Sigmoid colon (tissue), 7 donors: ENCODE results near the gene OPN3. TPM values are rescaled to one million over a fixed set of nuclear protein-coding genes. Genes with fewer than 3 reads are reported as not detected.

Source experiments
- DNase-seq: peaks from one replicate; pipeline ENCODE4 v3.0.0-alpha.2; 2019
- H3K27ac ChIP-seq, 4 donors: fragments of 200-600 bp; sonication (generic); one replicate each; pipeline ENCODE4 v1.5.1; 2016 to 2019; ENCODE audit warnings: mild to moderate bottlenecking in 1 of 4
- H3K27me3 ChIP-seq, 3 donors: fragments of 200-600 bp; sonication (generic); one replicate each; pipeline ENCODE4 v1.5.1; 2019; ENCODE audit warnings: mild to moderate bottlenecking in 1 of 3
- H3K36me3 ChIP-seq, 4 donors: fragments of 200-600 bp; sonication (generic); one replicate each; pipeline ENCODE4 v1.5.1; 2016 to 2019
- H3K4me1 ChIP-seq, 4 donors: fragments of 200-600 bp; sonication (generic); one replicate each; pipeline ENCODE4 v1.5.1; 2017 to 2019
- H3K4me3 ChIP-seq, 4 donors: fragments of 200-600 bp; sonication (generic); one replicate each; pipeline ENCODE4 v1.5.1; 2017 to 2019; ENCODE audit warnings: mild to moderate bottlenecking in 2 of 4, moderate library complexity in 1 of 4
- H3K9me3 ChIP-seq, 4 donors: fragments of 200-600 bp in 3 of 4; sonication (generic) in 3 of 4; one replicate each; pipeline versions ENCODE4 v1.5.1 to v1.6.1; 2013 to 2019
- EP300 ChIP-seq, 4 donors: sonication (generic); formaldehyde crosslinking; IDR thresholded peaks; one replicate each; pipeline ENCODE4 v1.6.1; 2017; ENCODE audit warnings: antibody characterized with exemption in 4 of 4
- POLR2A ChIP-seq, 2 donors: fragments of 450-650 bp; IDR thresholded peaks; one replicate each; pipeline ENCODE4 v1.6.1; 2016; ENCODE audit warnings: antibody characterized with exemption in 2 of 2, mild to moderate bottlenecking in 2 of 2, moderate library complexity in 2 of 2
- POLR2AphosphoS5 ChIP-seq, 4 donors: sonication (generic); formaldehyde crosslinking; IDR thresholded peaks; one replicate each; pipeline ENCODE4 v1.6.1; 2017; ENCODE audit warnings: antibody characterized with exemption in 4 of 4
- WGBS, 2 donors: extraction: QIAGEN DNeasy Blood & Tissue Kit; methylation state at CpG; one replicate each; pipeline ENCODE4 v1.1.7; 2013; 5-methylcytosine and 5-hydroxymethylcytosine counted together
- intact Hi-C: fragments of 100-400 bp; cut with DNase I; formaldehyde crosslinking; loops from one replicate; pipeline ENCODE4 v1.15.1; 2023
- polyA plus RNA-seq, 3 donors: library from polyadenylated mRNA; stranded (reverse); fragments of 200-250 nt; gene quantifications; one replicate each; pipeline ENCODE4 v1.2.3, GENCODE V29; 2013
- total RNA-seq, 4 donors: library from RNA; depleted of rRNA; stranded (reverse); fragments of >200 nt; gene quantifications; one replicate each; pipeline ENCODE4 v1.1.0, GENCODE V29; 2016
- TF ChIP-seq, protein P1 (sequence below), 4 experiments: fragments of 450-650 bp in 3 of 4; fragments of 200-600 bp in 1 of 4; IDR thresholded peaks; one replicate each; pipeline ENCODE4 v1.5.1; 2016 to 2019; ENCODE audit warnings: antibody characterized with exemption in 4 of 4, mild to moderate bottlenecking in 3 of 4, moderate library complexity in 2 of 4
- donor health status: healthy with polysubstance abuse.
- donor health status: Bipolar disorder and iron deficiency.
- donor health status: healthy.

Gene OPN3
- total and polyA plus RNA-seq, 7 donors = 2.5 to 58.9 (median 12.8) TPM

- intact Hi-C loops = no loop called here
- DNase-seq = no peak
- Histone ChIP-seq H3K4me3 (no peak overlapping the region), H3K4me1 (no peaks in the 10 kb centered on the region), H3K9me3 (no peaks in the 10 kb centered on the region), H3K27me3 (no peaks in the 10 kb centered on the region), H3K36me3 (no peaks in the 10 kb centered on the region), H3K27ac (no peak overlapping the region)
- 39 to 63% methylated on average over 4 of the region's 4 CpGs for WGBS, 2 donors
- TF ChIP-seq POLR2A (IDR thresholded peaks at IDR 0.05) = no peak
- no peak for TF ChIP-seq EP300 (IDR thresholded peaks at IDR 0.05)
- TF ChIP-seq, protein P1, sequence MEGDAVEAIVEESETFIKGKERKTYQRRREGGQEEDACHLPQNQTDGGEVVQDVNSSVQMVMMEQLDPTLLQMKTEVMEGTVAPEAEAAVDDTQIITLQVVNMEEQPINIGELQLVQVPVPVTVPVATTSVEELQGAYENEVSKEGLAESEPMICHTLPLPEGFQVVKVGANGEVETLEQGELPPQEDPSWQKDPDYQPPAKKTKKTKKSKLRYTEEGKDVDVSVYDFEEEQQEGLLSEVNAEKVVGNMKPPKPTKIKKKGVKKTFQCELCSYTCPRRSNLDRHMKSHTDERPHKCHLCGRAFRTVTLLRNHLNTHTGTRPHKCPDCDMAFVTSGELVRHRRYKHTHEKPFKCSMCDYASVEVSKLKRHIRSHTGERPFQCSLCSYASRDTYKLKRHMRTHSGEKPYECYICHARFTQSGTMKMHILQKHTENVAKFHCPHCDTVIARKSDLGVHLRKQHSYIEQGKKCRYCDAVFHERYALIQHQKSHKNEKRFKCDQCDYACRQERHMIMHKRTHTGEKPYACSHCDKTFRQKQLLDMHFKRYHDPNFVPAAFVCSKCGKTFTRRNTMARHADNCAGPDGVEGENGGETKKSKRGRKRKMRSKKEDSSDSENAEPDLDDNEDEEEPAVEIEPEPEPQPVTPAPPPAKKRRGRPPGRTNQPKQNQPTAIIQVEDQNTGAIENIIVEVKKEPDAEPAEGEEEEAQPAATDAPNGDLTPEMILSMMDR (IDR thresholded peaks at IDR 0.05) = no peak
- TF ChIP-seq POLR2AphosphoS5 (IDR thresholded peaks at IDR 0.05) = no peak
These were observed 49.5 kb downstream of the OPN3 start for GRCh38 chr1:241590719-241591118.

DNA sequence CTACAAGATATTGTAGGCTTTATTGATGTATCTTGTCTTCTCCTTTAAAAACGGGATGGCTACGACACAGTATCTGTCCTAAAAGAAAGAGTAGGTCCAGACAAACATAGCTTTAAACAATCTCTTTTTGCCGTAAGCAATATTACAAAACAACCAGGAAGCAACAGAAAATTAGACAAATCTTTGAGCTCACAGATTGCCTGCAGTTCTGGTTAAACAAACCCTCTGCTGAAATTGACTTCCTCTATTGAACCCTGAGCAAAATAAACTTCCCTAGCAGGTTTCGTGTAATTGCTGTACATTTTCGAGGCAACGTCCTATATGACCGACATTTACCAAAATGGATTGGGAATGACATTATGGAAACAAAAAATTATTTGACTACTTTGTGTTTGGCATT lies 50.6 kb downstream of the OPN3 start:
- 74 to 86% methylated on average over 7 of the region's 7 CpGs for WGBS, 2 donors
- no peak for TF ChIP-seq POLR2AphosphoS5 (IDR thresholded peaks at IDR 0.05)
- no peak for TF ChIP-seq EP300 (IDR thresholded peaks at IDR 0.05)
- no peak for TF ChIP-seq POLR2A (IDR thresholded peaks at IDR 0.05)
- TF ChIP-seq, protein P1 (IDR thresholded peaks at IDR 0.05) = no peak
- Histone ChIP-seq H3K27me3 (no peaks in the 10 kb centered on the region), H3K4me1 (no peaks in the 10 kb centered on the region), H3K27ac (no peak overlapping the region), H3K4me3 (no peak overlapping the region), H3K9me3 (no peaks in the 10 kb centered on the region), H3K36me3 (no peaks in the 10 kb centered on the region)
- DNase-seq = no peak
- intact Hi-C loops = no loop called here

DNA sequence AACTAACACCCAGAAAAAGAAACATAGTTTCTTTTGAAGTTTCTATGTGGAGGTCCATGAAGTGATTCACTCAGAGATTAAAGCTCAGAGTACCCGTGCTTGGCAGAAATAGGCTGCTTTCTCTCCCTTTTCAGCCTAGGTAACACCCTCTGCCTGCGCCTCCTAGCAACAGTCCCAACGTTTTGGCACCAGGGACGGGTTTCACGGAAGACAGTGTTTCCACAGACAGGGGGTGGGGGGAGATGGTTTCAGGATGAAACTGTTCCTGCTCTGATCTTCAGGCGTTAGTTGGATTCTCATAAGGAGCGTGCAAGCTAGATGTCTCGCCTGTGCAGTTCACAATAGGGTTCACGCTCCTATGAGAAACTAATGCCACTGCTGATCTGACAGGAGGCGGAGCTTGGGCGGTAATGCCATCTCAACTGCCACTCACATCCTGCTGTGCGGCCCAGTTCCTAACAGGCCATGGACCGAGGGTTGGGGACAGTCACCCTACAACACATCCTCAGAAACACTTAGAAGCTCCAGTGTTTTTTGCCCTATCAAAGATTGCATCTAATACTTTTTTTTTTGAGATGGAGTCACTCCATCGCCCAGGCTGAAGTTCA lies 53.2 kb downstream of the OPN3 start:
- H3K4me3 ChIP-seq = no peak overlapping the region
- TF ChIP-seq POLR2A (IDR thresholded peaks at IDR 0.05) = no peak
- TF ChIP-seq, protein P1 (IDR thresholded peaks at IDR 0.05) = no peak
- TF ChIP-seq POLR2AphosphoS5 (IDR thresholded peaks at IDR 0.05) = no peak
- TF ChIP-seq EP300 (IDR thresholded peaks at IDR 0.05) = no peak
- no peaks in the 10 kb centered on the region for H3K9me3 ChIP-seq
- H3K36me3 ChIP-seq = no peaks in the 10 kb centered on the region
- no peak overlapping the region for H3K27ac ChIP-seq
- no peaks in the 10 kb centered on the region for H3K4me1 ChIP-seq
- intact Hi-C loops = no loop called here
- 92 to 93% methylated on average over 14 of the region's 14 CpGs for WGBS, 2 donors
- no peak for DNase-seq
- H3K27me3 ChIP-seq = no peaks in the 10 kb centered on the region

DNA sequence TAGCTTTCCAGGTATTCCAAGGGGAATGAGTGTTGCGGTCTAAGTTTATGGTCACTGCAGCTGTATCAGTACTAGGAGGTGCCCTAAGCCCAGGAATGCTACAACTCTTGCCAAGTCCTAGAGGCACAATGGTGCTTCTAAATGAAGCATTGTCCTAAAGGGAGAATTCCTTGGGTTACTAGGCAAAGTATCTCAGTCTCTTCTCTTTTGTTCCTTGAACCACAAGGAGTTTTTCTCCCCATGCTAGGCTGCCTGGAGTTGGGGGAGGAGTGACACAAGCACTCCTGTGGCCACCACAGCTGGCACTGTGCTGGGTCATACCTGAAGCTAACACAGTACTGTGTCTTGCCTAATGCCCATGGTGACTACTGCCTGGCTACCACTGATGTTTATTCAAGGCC lies 57.2 kb downstream of the OPN3 start:
- Histone ChIP-seq H3K4me1 (no peaks in the 10 kb centered on the region), H3K27ac (no peak overlapping the region), H3K27me3 (no peaks in the 10 kb centered on the region), H3K4me3 (no peak overlapping the region), H3K36me3 (no peaks in the 10 kb centered on the region), H3K9me3 (no peaks in the 10 kb centered on the region)
- no peak for DNase-seq
- intact Hi-C loops = no loop called here
- TF ChIP-seq POLR2AphosphoS5 (IDR thresholded peaks at IDR 0.05) (no peak), EP300 (IDR thresholded peaks at IDR 0.05) (no peak), POLR2A (IDR thresholded peaks at IDR 0.05) (no peak)
- TF ChIP-seq, protein P1 (IDR thresholded peaks at IDR 0.05) = no peak
- 97 to 100% methylated on average over 1 of the region's 1 CpG for WGBS, 2 donors

DNA sequence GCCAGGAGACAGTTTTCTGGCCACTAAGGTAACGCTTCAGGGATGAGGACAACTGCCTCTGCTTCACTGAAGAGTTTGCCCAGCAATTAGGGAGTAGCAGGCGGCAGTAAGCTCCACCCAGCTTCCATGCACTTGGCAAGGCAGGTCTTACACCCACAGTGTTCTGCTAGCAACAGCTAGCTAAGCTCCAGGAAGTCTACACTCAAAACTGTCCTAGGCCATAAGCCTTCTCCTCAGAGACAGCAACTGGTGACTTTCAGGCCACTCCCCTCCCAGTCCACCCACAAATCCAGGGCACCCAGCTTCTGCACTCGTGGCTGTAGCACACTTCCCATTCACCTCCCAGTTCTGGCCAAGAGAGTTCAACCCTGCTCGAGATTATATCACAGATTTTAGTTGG lies 60.7 kb downstream of the OPN3 start:
- Histone ChIP-seq H3K4me3 (no peak overlapping the region), H3K27me3 (no peaks in the 10 kb centered on the region), H3K27ac (no peak overlapping the region), H3K36me3 (no peaks in the 10 kb centered on the region), H3K4me1 (no peaks in the 10 kb centered on the region), H3K9me3 (peaks cover 0 to 3% (median 0%) of the 10 kb centered on the region in 4 donors)
- WGBS, 2 donors = 62 to 74% methylated on average over 4 of the region's 4 CpGs
- DNase-seq = no peak
- intact Hi-C loops = no loop called here
- TF ChIP-seq, protein P1 (IDR thresholded peaks at IDR 0.05) = no peak
- TF ChIP-seq EP300 (IDR thresholded peaks at IDR 0.05) (no peak), POLR2A (IDR thresholded peaks at IDR 0.05) (no peak), POLR2AphosphoS5 (IDR thresholded peaks at IDR 0.05) (no peak)
